Lower leg skin (tissue), 4 donors: ENCODE measurements around the gene SLC26A9. TPM values are rescaled to one million over a fixed set of nuclear protein-coding genes. Genes with fewer than 3 reads are reported as not detected.

Experiments
- DNase-seq, 2 donors: peaks; one replicate each; pipeline ENCODE4 v3.0.0-alpha.2; 2019; ENCODE audit warnings: low spot score in 2 of 2
- H3K4me3 ChIP-seq: fragments of 200-600 bp; sonication (generic); 2 replicates; pipeline ENCODE4 v1.5.1; 2017; ENCODE audit warnings: mild to moderate bottlenecking, low read depth; ENCODE audit not compliant: poor library complexity, severe bottlenecking
- CTCF ChIP-seq, 3 donors: fragments of 450-650 bp; IDR thresholded peaks; one replicate each; pipeline ENCODE4 v1.5.1; 2016; ENCODE audit warnings: antibody characterized with exemption in 3 of 3, mild to moderate bottlenecking in 3 of 3, moderate library complexity in 2 of 3
- POLR2A ChIP-seq, 2 donors: fragments of 450-650 bp; IDR thresholded peaks; one replicate each; pipeline ENCODE4 v1.6.1; 2016 to 2017; ENCODE audit warnings: antibody characterized with exemption in 2 of 2, mild to moderate bottlenecking in 1 of 2, moderate library complexity in 1 of 2
- WGBS, 2 donors: methylation state at CpG; one replicate each; pipeline ENCODE4 v1.1.5; 2018; 5-methylcytosine and 5-hydroxymethylcytosine counted together
- intact Hi-C: fragments of 100-400 bp; cut with DNase I; formaldehyde crosslinking; loops from one replicate; pipeline ENCODE4 v1.15.0; 2023; ENCODE audit warnings: low total_unique reads
- total RNA-seq, 4 donors: library from RNA; depleted of rRNA; stranded (reverse); fragments of >200 nt; gene quantifications; one replicate each; pipeline ENCODE4 v1.1.0, GENCODE V29; 2016

SLC26A9 gene
- total RNA-seq, 4 donors from 2014 or later: 2.7 to 14.8 (median 5.4) TPM

GRCh38 chr1:205917466-205918238 lies 25.6 kb downstream of the SLC26A9 start:
- no peak overlapping the region for H3K4me3 ChIP-seq
- 52 to 56% methylated on average over 8 of the region's 8 CpGs for WGBS, 2 donors
- no peak for DNase-seq
- no peak for TF ChIP-seq CTCF (IDR thresholded peaks at IDR 0.05)
- TF ChIP-seq POLR2A (IDR thresholded peaks at IDR 0.05): no peak
- intact Hi-C loops: loop anchor here (2.0 kb wide), 1 partner anchor 59 kb away; no protein-coding TSS in a partner anchor

DNA sequence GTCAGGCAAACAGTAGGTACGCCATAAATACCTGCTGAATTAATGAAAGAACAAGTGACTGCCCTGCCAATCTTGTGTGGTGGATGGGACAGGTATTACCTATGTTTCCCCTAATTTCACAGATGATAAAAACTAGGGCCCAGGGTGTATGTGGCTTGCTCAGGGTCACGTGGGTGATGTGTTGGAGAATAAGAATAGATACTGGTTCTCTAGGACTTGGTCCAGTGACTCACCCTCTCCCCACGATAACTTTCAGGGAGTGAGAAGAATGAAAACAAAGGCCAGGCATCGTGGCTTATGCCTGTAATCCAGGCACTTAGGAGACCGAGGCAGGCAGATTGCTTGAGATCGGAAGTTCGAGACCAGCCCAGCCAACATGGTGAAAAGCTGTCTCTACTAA lies 26.7 kb downstream of the SLC26A9 start:
- no peak overlapping the region for H3K4me3 ChIP-seq
- WGBS, 2 donors: 79 to 82% methylated on average over 7 of the region's 7 CpGs
- intact Hi-C loops: no loop called here
- no peak for DNase-seq
- TF ChIP-seq POLR2A (IDR thresholded peaks at IDR 0.05) (no peak), CTCF (IDR thresholded peaks at IDR 0.05) (no peak)

DNA sequence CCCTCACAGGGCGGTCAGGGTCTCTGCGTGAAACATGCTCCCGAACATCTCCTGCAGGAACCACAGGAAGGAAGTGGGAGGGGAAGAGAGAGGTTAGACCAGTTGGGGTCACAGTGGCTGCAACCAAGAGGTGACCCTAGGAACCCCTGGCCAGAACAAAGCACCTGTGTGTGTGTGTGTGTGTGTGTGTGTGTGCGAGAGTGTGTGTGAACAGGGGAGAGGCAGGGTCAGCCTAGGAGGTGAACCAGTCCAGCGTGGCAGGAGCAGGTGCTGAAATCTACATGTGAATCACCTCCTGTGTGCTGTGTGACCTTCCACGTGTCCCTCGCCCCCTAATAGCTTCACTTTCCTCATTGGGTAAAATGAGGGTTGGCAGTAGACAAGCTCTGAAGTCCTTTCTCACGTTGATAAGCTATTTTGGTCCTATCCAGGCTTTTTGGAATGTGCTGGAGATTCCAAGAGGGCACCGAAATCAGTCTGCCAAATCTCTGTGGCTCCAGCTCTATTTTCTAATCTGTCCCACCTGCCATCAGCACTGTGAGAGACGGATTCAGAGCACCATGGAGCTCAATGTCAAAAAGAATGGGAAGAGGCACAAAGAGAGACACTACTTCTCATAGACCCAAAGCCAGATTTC lies 27.8 kb downstream of the SLC26A9 start:
- no peak for DNase-seq
- no peak overlapping the region for H3K4me3 ChIP-seq
- no peak for TF ChIP-seq POLR2A (IDR thresholded peaks at IDR 0.05)
- TF ChIP-seq CTCF (IDR thresholded peaks at IDR 0.05): no peak
- intact Hi-C loops: no loop called here
- WGBS, 2 donors: 69 to 79% methylated on average over 10 of the region's 10 CpGs

DNA sequence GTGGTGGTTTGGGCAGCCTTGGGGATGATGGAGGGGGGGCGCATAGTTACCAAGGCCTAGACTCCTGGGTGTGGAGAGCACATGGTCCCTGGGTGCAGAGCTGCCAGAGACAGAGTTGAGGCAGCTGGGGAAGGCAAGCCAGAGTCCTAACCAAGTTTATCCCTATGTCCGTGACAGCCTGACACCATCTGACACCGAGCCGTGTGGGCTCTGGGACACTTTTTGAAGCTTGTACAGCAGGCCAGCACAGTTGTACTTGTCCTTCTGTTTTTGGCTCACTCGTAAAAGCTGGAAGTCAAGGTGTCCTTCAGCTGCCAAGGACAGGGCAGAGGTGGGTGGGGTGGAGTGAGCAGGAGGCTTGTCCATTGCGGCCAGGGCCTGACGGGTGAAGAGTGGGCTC lies 28.5 kb downstream of the SLC26A9 start:
- TF ChIP-seq CTCF (IDR thresholded peaks at IDR 0.05) (no peak), POLR2A (IDR thresholded peaks at IDR 0.05) (no peak)
- H3K4me3 ChIP-seq: no peak overlapping the region
- intact Hi-C loops: no loop called here
- 75 to 79% methylated on average over 7 of the region's 7 CpGs for WGBS, 2 donors
- DNase-seq: no peak

- 75 to 84% methylated on average over 2 of the region's 2 CpGs for WGBS, 2 donors
- intact Hi-C loops: no loop called here
Measured at GRCh38 chr1:205914155-205914507, 29.1 kb downstream of the SLC26A9 start.

More at GRCh38 chr1:205914155-205914507, 29.1 kb downstream of the SLC26A9 start:
- no peak overlapping the region for H3K4me3 ChIP-seq
- no peak for TF ChIP-seq CTCF (IDR thresholded peaks at IDR 0.05)
- TF ChIP-seq POLR2A (IDR thresholded peaks at IDR 0.05): no peak
- DNase-seq: no peak
